CD4-positive, alpha-beta T cell (primary cell): ENCODE measurements around the gene GAS2L1. TPM values are rescaled to one million over a fixed set of nuclear protein-coding genes. Genes with fewer than 3 reads are reported as not detected.
A peak's percentile ranks its signal among the peaks of the same experiment; 100 is the strongest.

Source experiments
- ATAC-seq: fragments of 200-7000 bp; cut with Tn5 transposase; one replicate; pipeline ENCODE4 v1.10.0; 2022; ENCODE audit warnings: mild to moderate bottlenecking; ENCODE audit not compliant: poor library complexity
- CTCF ChIA-PET: fragments of 350-600 bp; sonication (Branson Sonifier 250); formaldehyde crosslinking; loops from one replicate; lab custom pipeline; 2021; ENCODE audit warnings: antibody characterized with exemption, inconsistent platforms; lab: Charles Lee
- POLR2A ChIA-PET: fragments of 350-600 bp; sonication (Branson Sonifier 250); formaldehyde crosslinking; loops from one replicate; lab custom pipeline; 2021; ENCODE audit warnings: antibody characterized with exemption, inconsistent platforms; lab: Charles Lee
- DNase-seq, 14 experiments: peaks; one replicate each; pipeline ENCODE4 v3.0.0-alpha.2; 2013 to 2020; ENCODE audit warnings: mixed read lengths in 2 of 14
- H3K27ac ChIP-seq, 2 donors: one replicate each; pipeline versions ENCODE4 v1.5.1 to v1.7.0; 2013; ENCODE audit warnings: low read length in 2 of 2, low read depth in 1 of 2, mild to moderate bottlenecking in 1 of 2
- H3K27me3 ChIP-seq, 2 experiments: 1 replicate in 1 of 2; 2 replicates in 1 of 2; pipeline versions ENCODE4 v1.6.1 to v1.7.0; 2013; ENCODE audit warnings: low read length in 2 of 2, control low read depth in 1 of 2, mild to moderate bottlenecking in 1 of 2, moderate library complexity in 1 of 2; ENCODE audit not compliant: insufficient read depth in 2 of 2, control insufficient read depth in 1 of 2
- H3K36me3 ChIP-seq: one replicate; pipeline ENCODE4 v1.6.1; 2013; ENCODE audit warnings: low read length, control low read depth; ENCODE audit not compliant: insufficient read depth
- H3K4me1 ChIP-seq: one replicate; pipeline ENCODE4 v1.6.1; 2013; ENCODE audit warnings: low read length, control low read depth; ENCODE audit not compliant: insufficient read depth
- H3K4me3 ChIP-seq: one replicate; pipeline ENCODE4 v1.5.1; 2013; ENCODE audit warnings: mild to moderate bottlenecking, low read length, moderate library complexity
- H3K9me3 ChIP-seq, 2 experiments: 1 replicate in 1 of 2; 2 replicates in 1 of 2; pipeline versions ENCODE4 v1.6.1 to v1.7.0; 2013; ENCODE audit warnings: low read length in 2 of 2, mild to moderate bottlenecking in 2 of 2, control low read depth in 1 of 2, moderate library complexity in 1 of 2; ENCODE audit not compliant: control insufficient read depth in 1 of 2, insufficient read depth in 1 of 2
- H3K27ac Mint-ChIP-seq: one replicate; pipeline ENCODE4 v1.8.0; 2020; ENCODE audit warnings: mixed read lengths
- H3K27me3 Mint-ChIP-seq: one replicate; pipeline ENCODE4 v1.8.0; 2021; ENCODE audit warnings: mixed read lengths
- H3K36me3 Mint-ChIP-seq: one replicate; pipeline ENCODE4 v1.8.0; 2021; ENCODE audit warnings: low read depth, mixed read lengths
- H3K4me1 Mint-ChIP-seq: one replicate; pipeline ENCODE4 v1.8.0; 2021; ENCODE audit warnings: low read depth, mixed read lengths
- H3K4me3 Mint-ChIP-seq: one replicate; pipeline ENCODE4 v1.8.0; 2020; ENCODE audit warnings: mild to moderate bottlenecking, mixed read lengths
- H3K9me3 Mint-ChIP-seq: one replicate; pipeline ENCODE4 v1.8.0; 2020; ENCODE audit warnings: mixed read lengths
- intact Hi-C, 2 experiments: fragments of 100-400 bp; cut with DNase I in 1 of 2; cut with micrococcal nuclease in 1 of 2; formaldehyde crosslinking; loops; one replicate each; pipeline versions ENCODE4 v1.15.1 to v1.9.0; 2023 to 2025; cut with DNase I, micrococcal nuclease
- total RNA-seq, 174 experiments: library from RNA in 2 of 174; stranded (reverse) in 2 of 174; gene quantifications; one replicate each; pipeline ENCODE4 v1.2.3 and lab custom pipeline; 2021 to 2026
- TF ChIP-seq, protein P1 (sequence below): fragments of 200-600 bp; IDR thresholded peaks from one replicate; pipeline ENCODE4 v1.8.0; 2022; ENCODE audit warnings: antibody characterized with exemption, mild to moderate bottlenecking

Gene GAS2L1
- total RNA-seq, 2 experiments from 2014 or later: 0.28 to 0.77 TPM

DNA sequence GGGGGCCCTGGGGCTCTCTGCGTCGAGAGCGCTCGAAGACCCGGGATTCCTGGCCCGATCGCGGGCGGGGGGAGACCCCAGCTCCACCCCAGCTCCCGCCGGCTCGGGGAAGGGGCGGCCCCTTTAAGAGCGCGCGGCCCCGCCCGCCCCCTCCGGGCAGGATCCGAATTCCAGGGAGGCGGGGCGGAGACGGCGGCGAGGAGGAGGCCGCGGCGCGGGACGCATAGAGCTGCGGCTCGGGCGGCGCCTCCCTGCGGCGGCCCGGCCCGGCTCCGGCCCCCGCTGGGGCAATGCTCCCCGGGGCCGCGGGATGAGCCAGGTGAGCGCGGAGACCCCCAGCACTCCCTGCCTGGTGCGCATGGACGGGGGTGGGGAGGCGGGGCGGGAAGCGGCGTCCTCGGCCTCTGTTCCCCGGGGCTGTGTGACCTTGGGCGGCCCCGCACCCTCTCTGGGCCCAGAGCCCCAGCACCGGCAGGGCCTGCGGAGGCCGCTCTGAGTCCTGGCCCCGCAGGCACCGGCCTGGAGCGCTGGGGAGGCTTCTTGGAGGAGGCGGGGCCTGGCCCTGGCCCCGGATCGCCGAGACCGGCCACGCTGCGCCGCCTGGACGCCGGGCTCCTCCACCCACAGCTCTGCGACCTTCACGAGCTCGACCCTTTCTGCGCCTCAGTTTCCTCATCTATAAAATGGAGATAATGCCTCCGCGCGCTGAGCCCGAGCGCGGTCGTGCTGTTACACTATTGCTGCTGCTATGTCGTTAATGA, 565 bp downstream of the GAS2L1 start:
- peak overlapping the region; percentile 76 for H3K4me3 Mint-ChIP-seq
- intact Hi-C loops: loop anchor here in 1 of 2 experiments (2.0 kb wide), 1 partner anchor 82 kb away; the partner anchor contains the start of gene AP1B1
- no peaks in the 10 kb centered on the region for H3K36me3 ChIP-seq
- H3K27me3 ChIP-seq: peaks cover 14 to 18% of the 10 kb centered on the region in 2 experiments
- no peaks in the 10 kb centered on the region for H3K36me3 Mint-ChIP-seq
- POLR2A ChIA-PET: interaction anchor here (2.3 kb wide), 1 partner anchor 39 kb away, joined by 7 read pairs; the partner anchor contains the start of gene EWSR1
- CTCF ChIA-PET: no interaction called here
- H3K9me3 ChIP-seq: peaks cover 0 to 4% of the 10 kb centered on the region in 2 experiments
- no peaks in the 10 kb centered on the region for H3K9me3 Mint-ChIP-seq
- ATAC-seq: peak; percentile 54
- TF ChIP-seq, protein P1, sequence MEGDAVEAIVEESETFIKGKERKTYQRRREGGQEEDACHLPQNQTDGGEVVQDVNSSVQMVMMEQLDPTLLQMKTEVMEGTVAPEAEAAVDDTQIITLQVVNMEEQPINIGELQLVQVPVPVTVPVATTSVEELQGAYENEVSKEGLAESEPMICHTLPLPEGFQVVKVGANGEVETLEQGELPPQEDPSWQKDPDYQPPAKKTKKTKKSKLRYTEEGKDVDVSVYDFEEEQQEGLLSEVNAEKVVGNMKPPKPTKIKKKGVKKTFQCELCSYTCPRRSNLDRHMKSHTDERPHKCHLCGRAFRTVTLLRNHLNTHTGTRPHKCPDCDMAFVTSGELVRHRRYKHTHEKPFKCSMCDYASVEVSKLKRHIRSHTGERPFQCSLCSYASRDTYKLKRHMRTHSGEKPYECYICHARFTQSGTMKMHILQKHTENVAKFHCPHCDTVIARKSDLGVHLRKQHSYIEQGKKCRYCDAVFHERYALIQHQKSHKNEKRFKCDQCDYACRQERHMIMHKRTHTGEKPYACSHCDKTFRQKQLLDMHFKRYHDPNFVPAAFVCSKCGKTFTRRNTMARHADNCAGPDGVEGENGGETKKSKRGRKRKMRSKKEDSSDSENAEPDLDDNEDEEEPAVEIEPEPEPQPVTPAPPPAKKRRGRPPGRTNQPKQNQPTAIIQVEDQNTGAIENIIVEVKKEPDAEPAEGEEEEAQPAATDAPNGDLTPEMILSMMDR: no peak
- peak in 7 of 14 experiments; percentile 13 to 61 (median 42) for DNase-seq
- peaks cover 51% of the 10 kb centered on the region for H3K4me1 ChIP-seq
- peak overlapping the region; percentile 65 for H3K4me3 ChIP-seq
- no peak overlapping the region for H3K27ac ChIP-seq
- H3K4me1 Mint-ChIP-seq: peaks cover 12% of the 10 kb centered on the region
- H3K27ac Mint-ChIP-seq: no peak overlapping the region
- peaks cover 23% of the 10 kb centered on the region for H3K27me3 Mint-ChIP-seq

DNA sequence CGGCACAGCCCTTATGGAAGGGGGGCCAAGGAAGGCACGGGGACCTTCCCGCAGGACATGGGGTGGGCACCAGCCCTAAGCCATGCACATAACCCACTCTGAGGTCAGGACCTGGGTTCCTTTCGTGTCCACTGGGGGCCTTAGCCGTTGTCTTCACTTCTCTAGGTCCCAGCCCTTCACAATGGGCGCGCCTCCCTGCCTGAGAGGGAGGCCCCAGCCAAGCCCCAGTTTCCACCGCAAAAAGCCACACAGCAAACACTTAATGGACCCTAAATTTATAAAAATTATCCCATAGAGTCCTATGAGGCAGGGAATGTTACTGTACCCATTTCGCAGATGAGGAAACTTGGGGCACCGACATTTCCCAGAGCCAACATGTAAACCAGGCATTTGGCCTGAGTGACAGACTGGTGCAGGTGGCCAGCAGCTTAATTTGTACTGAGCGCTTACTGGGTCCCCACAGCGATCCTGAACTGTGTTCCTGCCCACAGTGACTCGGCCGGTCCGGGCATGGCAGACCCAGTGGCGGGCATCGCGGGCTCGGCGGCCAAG, 1.2 kb downstream of the GAS2L1 start:
- no peak for ATAC-seq
- DNase-seq: peak in 1 of 14 experiments; percentile 15
- H3K27ac ChIP-seq: no peak overlapping the region
- peaks cover 12% of the 10 kb centered on the region for H3K4me1 Mint-ChIP-seq
- CTCF ChIA-PET: no interaction called here
- peaks cover 51% of the 10 kb centered on the region for H3K4me1 ChIP-seq
- no peak overlapping the region for H3K4me3 ChIP-seq
- H3K36me3 ChIP-seq: no peaks in the 10 kb centered on the region
- H3K27ac Mint-ChIP-seq: no peak overlapping the region
- H3K9me3 Mint-ChIP-seq: no peaks in the 10 kb centered on the region
- TF ChIP-seq, protein P1: no peak
- intact Hi-C loops: loop anchor here in 1 of 2 experiments (2.0 kb wide), 1 partner anchor 81 kb away; the partner anchor contains the start of gene AP1B1
- POLR2A ChIA-PET: interaction anchor here (2.3 kb wide), 1 partner anchor 39 kb away, joined by 7 read pairs; the partner anchor contains the start of gene EWSR1
- H3K9me3 ChIP-seq: peaks cover 0 to 4% of the 10 kb centered on the region in 2 experiments
- peaks cover 21 to 24% of the 10 kb centered on the region in 2 experiments for H3K27me3 ChIP-seq
- peaks cover 30% of the 10 kb centered on the region for H3K27me3 Mint-ChIP-seq
- H3K36me3 Mint-ChIP-seq: no peaks in the 10 kb centered on the region
- peak overlapping the region; percentile 76 for H3K4me3 Mint-ChIP-seq

DNA sequence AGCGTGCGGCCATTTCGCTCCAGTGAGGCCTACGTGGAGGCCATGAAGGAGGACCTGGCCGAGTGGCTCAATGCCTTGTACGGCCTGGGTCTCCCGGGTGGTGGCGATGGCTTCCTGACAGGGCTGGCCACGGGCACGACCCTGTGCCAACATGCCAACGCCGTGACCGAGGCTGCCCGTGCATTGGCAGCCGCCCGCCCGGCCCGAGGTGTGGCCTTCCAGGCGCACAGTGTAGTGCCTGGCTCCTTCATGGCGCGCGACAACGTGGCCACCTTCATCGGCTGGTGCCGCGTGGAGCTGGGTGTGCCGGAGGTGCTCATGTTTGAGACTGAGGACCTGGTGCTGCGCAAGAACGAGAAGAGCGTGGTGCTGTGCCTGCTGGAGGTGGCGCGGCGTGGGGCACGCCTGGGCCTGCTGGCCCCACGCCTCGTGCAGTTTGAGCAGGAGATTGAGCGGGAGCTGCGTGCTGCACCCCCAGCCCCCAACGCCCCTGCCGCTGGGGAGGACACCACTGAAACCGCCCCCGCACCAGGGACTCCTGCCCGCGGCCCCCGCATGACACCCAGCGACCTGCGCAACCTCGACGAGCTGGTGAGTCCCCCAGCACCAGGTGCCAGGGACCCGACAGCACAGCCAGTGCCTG, 1.8 kb downstream of the GAS2L1 start:
- H3K36me3 Mint-ChIP-seq: no peaks in the 10 kb centered on the region
- H3K27me3 ChIP-seq: peaks cover 27 to 28% of the 10 kb centered on the region in 2 experiments
- intact Hi-C loops: no loop called here
- peak in 1 of 14 experiments; percentile 22 for DNase-seq
- TF ChIP-seq, protein P1: no peak
- no peak overlapping the region for H3K27ac ChIP-seq
- H3K27ac Mint-ChIP-seq: no peak overlapping the region
- no peaks in the 10 kb centered on the region for H3K9me3 Mint-ChIP-seq
- POLR2A ChIA-PET: no interaction called here
- peaks cover 0 to 4% of the 10 kb centered on the region in 2 experiments for H3K9me3 ChIP-seq
- H3K4me3 Mint-ChIP-seq: peak overlapping the region; percentile 34
- peaks cover 36% of the 10 kb centered on the region for H3K27me3 Mint-ChIP-seq
- peaks cover 12% of the 10 kb centered on the region for H3K4me1 Mint-ChIP-seq
- no peak for ATAC-seq
- H3K4me1 ChIP-seq: peaks cover 55% of the 10 kb centered on the region
- H3K4me3 ChIP-seq: no peak overlapping the region
- CTCF ChIA-PET: no interaction called here
- no peaks in the 10 kb centered on the region for H3K36me3 ChIP-seq
